ENCODE results near the gene ATP13A1. TPM values are rescaled to one million over a fixed set of nuclear protein-coding genes. Genes with fewer than 3 reads are reported as not detected.

ATP13A1 gene
- polyA plus RNA-seq, 3 donors: 16.9 to 106 (median 21.9) TPM

DNA sequence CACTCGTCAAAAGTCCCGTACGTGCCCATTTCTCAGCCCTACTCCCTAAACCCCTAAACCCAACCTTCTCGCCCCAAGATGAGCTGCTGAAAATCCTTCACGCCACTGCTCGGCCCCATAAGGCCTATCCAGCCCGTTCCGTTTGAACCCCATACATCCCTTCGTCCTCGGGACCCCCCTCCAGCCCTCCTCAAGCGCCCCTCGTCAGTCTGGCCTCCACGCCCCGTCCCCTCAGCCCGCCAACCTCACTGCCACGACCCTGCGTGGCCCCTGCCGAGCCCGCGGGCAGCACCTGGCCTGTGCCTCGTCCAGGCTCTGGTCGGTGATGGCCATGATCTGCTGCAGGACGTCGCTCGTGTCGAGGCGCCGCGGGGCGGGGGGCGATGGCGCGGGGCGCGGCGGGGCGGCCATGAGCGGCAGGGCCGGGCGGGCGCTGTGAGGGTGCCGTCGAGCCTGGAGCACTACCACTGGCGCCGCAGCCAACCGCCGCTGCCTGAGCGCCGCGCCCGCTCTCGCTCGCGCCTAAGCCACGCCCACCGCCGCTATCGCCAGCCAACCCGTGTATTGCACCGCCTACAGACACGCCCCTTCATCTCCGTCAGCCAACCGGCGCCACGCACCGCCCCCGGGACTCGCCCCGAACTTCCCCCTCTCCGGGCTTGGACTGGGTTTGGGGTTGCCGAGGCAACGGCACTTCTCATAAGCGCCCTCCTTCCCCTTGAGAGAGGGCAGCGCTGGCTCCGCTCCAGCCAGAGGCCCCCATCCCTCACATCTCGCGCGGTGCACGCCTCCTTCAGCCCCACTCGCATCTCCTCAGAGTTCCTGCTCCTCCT is 45.0 kb downstream of the ATP13A1 start, which contains the start of gene PBX4:
PBX4 (minus strand) TSS at position 469 of the 833 bp plus-strand sequence; CDS start at position 411, 58 bp downstream.
- peak within 1 kb of the TSS in 1 of 3 experiments; percentile 63 for H3K4me3 ChIP-seq (replicated peaks in 1 of 3; ENCODE audit: low read depth in 2 of 3, low read length in 3 of 3)
- 9% methylated on average over 78 of the region's 80 CpGs for WGBS (ENCODE audit: insufficient coverage)
- peak; percentile 97 to 99 (median 97) for DNase-seq
- peak within 1 kb of the TSS; percentile 92 for H2AFZ ChIP-seq (ENCODE audit: insufficient read depth, low read depth, low read length, poor library complexity, severe bottlenecking)
- peaks cover 0 to 2% of the 10 kb centered on the region in 2 donors for H3K27me3 ChIP-seq (ENCODE audit: control insufficient read depth in 2 of 2, insufficient read depth in 2 of 2, low read length in 2 of 2)
- peak within 1 kb of the TSS; percentile 53 to 92 (median 76) for H3K27ac Mint-ChIP-seq
- H3K36me3 ChIP-seq (replicated peaks in 1 of 2; ENCODE audit: control insufficient read depth in 1 of 2, insufficient read depth in 2 of 2, low read length in 2 of 2): peaks cover under 1% of the 10 kb centered on the region in 2 donors
- H4K20me1 ChIP-seq (ENCODE audit: insufficient read depth, low read length): no peaks in the 10 kb centered on the region
- H3K36me3 Mint-ChIP-seq: peaks cover 6% of the 10 kb centered on the region in 2 donors
- H3K27ac ChIP-seq (ENCODE audit: low read depth in 1 of 2, low read length in 2 of 2): peak within 1 kb of the TSS in 1 of 2 donors; percentile 36
- peaks cover 17 to 22% of the 10 kb centered on the region in 2 donors for H3K4me1 ChIP-seq (ENCODE audit: control insufficient read depth in 1 of 2, insufficient read depth in 2 of 2, low read length in 2 of 2)
- H3K27me3 Mint-ChIP-seq (ENCODE audit: low read depth in 3 of 3): peaks cover 4 to 11% (median 7%) of the 10 kb centered on the region in 3 donors
- TF ChIP-seq, protein P1, sequence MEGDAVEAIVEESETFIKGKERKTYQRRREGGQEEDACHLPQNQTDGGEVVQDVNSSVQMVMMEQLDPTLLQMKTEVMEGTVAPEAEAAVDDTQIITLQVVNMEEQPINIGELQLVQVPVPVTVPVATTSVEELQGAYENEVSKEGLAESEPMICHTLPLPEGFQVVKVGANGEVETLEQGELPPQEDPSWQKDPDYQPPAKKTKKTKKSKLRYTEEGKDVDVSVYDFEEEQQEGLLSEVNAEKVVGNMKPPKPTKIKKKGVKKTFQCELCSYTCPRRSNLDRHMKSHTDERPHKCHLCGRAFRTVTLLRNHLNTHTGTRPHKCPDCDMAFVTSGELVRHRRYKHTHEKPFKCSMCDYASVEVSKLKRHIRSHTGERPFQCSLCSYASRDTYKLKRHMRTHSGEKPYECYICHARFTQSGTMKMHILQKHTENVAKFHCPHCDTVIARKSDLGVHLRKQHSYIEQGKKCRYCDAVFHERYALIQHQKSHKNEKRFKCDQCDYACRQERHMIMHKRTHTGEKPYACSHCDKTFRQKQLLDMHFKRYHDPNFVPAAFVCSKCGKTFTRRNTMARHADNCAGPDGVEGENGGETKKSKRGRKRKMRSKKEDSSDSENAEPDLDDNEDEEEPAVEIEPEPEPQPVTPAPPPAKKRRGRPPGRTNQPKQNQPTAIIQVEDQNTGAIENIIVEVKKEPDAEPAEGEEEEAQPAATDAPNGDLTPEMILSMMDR (IDR thresholded peaks at IDR 0.05): no peak
- H3K9me3 ChIP-seq (replicated peaks in 1 of 2; ENCODE audit: control insufficient read depth in 1 of 2, insufficient read depth in 1 of 2, low read length in 2 of 2): no peaks in the 10 kb centered on the region
- peak within 1 kb of the TSS; percentile 51 for H3K9ac ChIP-seq (ENCODE audit: insufficient read depth, low read length, poor library complexity, severe bottlenecking)
- H3K79me2 ChIP-seq (ENCODE audit: insufficient read depth, low read length): no peaks in the 10 kb centered on the region
- H3K4me1 Mint-ChIP-seq: peaks cover 17% of the 10 kb centered on the region
- intact Hi-C loops (cut with micrococcal nuclease): loop anchor here in 1 of 2 donors (2.0 to 5.0 kb wide), 2 partner anchors 28 to 296 kb away; partner anchors contain the start of genes MAU2 and SUGP1
- H3K4me2 ChIP-seq (replicated peaks; ENCODE audit: extremely low read depth, low read length, poor library complexity, severe bottlenecking): peak within 1 kb of the TSS; percentile 77
- peak within 1 kb of the TSS; percentile 67 to 80 for H3K4me3 Mint-ChIP-seq
- peaks cover 0 to 5% (median 0%) of the 10 kb centered on the region in 7 donors for H3K9me3 Mint-ChIP-seq

DNA sequence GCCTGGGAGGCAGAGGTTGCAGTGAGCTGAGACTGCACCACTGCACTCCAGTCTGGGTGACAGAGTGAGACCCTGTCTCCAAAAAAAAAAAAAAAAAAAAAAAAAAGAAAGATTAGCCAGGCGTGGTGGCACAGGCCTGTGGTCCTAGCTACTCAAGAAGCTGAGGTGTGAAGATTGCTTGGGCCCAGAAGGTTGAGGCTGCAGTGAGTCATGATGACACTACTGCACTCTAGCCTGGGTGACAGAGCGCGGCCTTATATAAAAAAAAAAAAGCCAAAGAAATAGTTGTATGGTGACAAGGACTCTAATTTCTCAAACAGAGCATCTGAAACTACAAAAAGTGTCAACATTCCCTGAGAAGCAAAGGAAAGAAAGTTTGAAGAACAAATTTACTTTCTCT is 48.4 kb downstream of the ATP13A1 start:
- Mint-ChIP-seq H3K9me3 (peaks cover 0 to 5% (median 0%) of the 10 kb centered on the region in 7 donors), H3K36me3 (no peaks in the 10 kb centered on the region), H3K4me3 (no peak overlapping the region), H3K4me1 (peaks cover 17% of the 10 kb centered on the region), H3K27ac (peak overlapping the region in 1 of 7 donors; percentile 1), H3K27me3 (ENCODE audit: low read depth in 3 of 3) (peaks cover 3 to 11% (median 9%) of the 10 kb centered on the region in 3 donors)
- Histone ChIP-seq H2AFZ (ENCODE audit: insufficient read depth, low read depth, low read length, poor library complexity, severe bottlenecking) (no peak overlapping the region), H3K4me1 (ENCODE audit: control insufficient read depth in 1 of 2, insufficient read depth in 2 of 2, low read length in 2 of 2) (peaks cover 17 to 22% of the 10 kb centered on the region in 2 donors), H3K36me3 (replicated peaks in 1 of 2; ENCODE audit: control insufficient read depth in 1 of 2, insufficient read depth in 2 of 2, low read length in 2 of 2) (no peaks in the 10 kb centered on the region), H3K4me2 (replicated peaks; ENCODE audit: extremely low read depth, low read length, poor library complexity, severe bottlenecking) (no peak overlapping the region), H3K27ac (ENCODE audit: low read depth in 1 of 2, low read length in 2 of 2) (no peak overlapping the region), H3K79me2 (ENCODE audit: insufficient read depth, low read length) (no peaks in the 10 kb centered on the region), H3K27me3 (ENCODE audit: control insufficient read depth in 2 of 2, insufficient read depth in 2 of 2, low read length in 2 of 2) (peaks cover 0 to 2% of the 10 kb centered on the region in 2 donors), H3K9me3 (replicated peaks in 1 of 2; ENCODE audit: control insufficient read depth in 1 of 2, insufficient read depth in 1 of 2, low read length in 2 of 2) (no peaks in the 10 kb centered on the region), H4K20me1 (ENCODE audit: insufficient read depth, low read length) (no peaks in the 10 kb centered on the region), H3K9ac (ENCODE audit: insufficient read depth, low read length, poor library complexity, severe bottlenecking) (no peak overlapping the region), H3K4me3 (replicated peaks in 1 of 3; ENCODE audit: low read depth in 2 of 3, low read length in 3 of 3) (no peak overlapping the region)
- no CpG with 5 or more reads among the region's 3 CpGs for WGBS (ENCODE audit: insufficient coverage)
- TF ChIP-seq, protein P1 (IDR thresholded peaks at IDR 0.05): no peak
- DNase-seq: no peak
- intact Hi-C loops (cut with micrococcal nuclease): loop anchor here in 1 of 2 donors (5.0 kb wide), 1 partner anchor 293 kb away; the partner anchor contains the start of genes MAU2 and SUGP1

All from CD14-positive monocyte (primary cell).